HepG2 (cell line): ENCODE measurements around the gene RPL5. TPM values are rescaled to one million over a fixed set of nuclear protein-coding genes. Genes with fewer than 3 reads are reported as not detected.

Experiments used
- ATAC-seq: fragments of 200-7000 bp; cut with Tn5 transposase; 3 replicates; pipeline ENCODE4 v1.9.1; 2020; ENCODE audit warnings: mild to moderate bottlenecking, moderate library complexity
- BruUV-seq: library from RNA; stranded (reverse); fragments of 400-500 nt; replicated peaks from 2 replicates; lab custom pipeline; 2021; lab: Mats Ljungman, UMichigan
- CTCF ChIA-PET: fragments of 300-600 bp; formaldehyde crosslinking; extraction: SDS; loops from one replicate; lab custom pipeline; 2021; ENCODE audit warnings: low total read pairs, inconsistent platforms, low intra/inter-chr PET ratio; lab: Yijun Ruan, JAX
- POLR2A ChIA-PET: fragments of 350-600 bp; sonication (Branson Sonifier 250); formaldehyde crosslinking; loops from one replicate; lab custom pipeline; 2020; ENCODE audit warnings: antibody characterized with exemption, inconsistent platforms; lab: Yijun Ruan, JAX
- DNase-seq: peaks from one replicate; pipeline ENCODE4 v3.0.0-alpha.2; 2015; ENCODE audit warnings: low spot score
- FAIRE-seq: peaks from 3 replicates; lab custom pipeline; 2011; peaks lifted over from hg19 to GRCh38; lab: Jason Lieb, UNC
- H2AFZ ChIP-seq: one replicate; pipeline ENCODE4 v1.6.1; 2011; ENCODE audit warnings: low read length, inconsistent platforms
- H3K27ac ChIP-seq: fragments of 300-600 bp; 3 replicates; pipeline ENCODE4 v1.8.0; 2011; ENCODE audit warnings: mixed run types, mild to moderate bottlenecking, mixed read lengths, low read length, inconsistent platforms; ENCODE audit not compliant: insufficient read depth; ENCODE audit errors: extremely low read length
- H3K27me3 ChIP-seq, 2 experiments: fragments of 200-600 bp in 1 of 2; 2 replicates in 1 of 2; 3 replicates in 1 of 2; pipeline versions ENCODE4 v1.6.0 to v1.8.0; 2011; ENCODE audit warnings: low read length in 2 of 2, mild to moderate bottlenecking in 2 of 2, moderate library complexity in 2 of 2, inconsistent platforms in 1 of 2; ENCODE audit not compliant: insufficient read depth in 2 of 2, control insufficient read depth in 1 of 2
- H3K36me3 ChIP-seq, 2 experiments: fragments of 200-600 bp in 1 of 2; replicated peaks in 1 of 2; 2 replicates in 1 of 2; 3 replicates in 1 of 2; pipeline versions ENCODE4 v1.5.1 to v1.8.0; 2011; ENCODE audit warnings: low read length in 2 of 2, inconsistent platforms in 1 of 2; ENCODE audit not compliant: insufficient read depth in 2 of 2, control insufficient read depth in 1 of 2
- H3K4me1 ChIP-seq: 2 replicates; pipeline ENCODE4 v1.5.1; 2012; ENCODE audit warnings: low read length, inconsistent platforms; ENCODE audit not compliant: insufficient read depth
- H3K4me2 ChIP-seq: 2 replicates; pipeline ENCODE4 v1.6.0; 2011; ENCODE audit warnings: low read depth, low read length, inconsistent platforms
- H3K4me3 ChIP-seq, 3 experiments: fragments of 200-600 bp in 1 of 3; sonication (generic), shearing (Covaris generic) in 1 of 3; replicated peaks in 1 of 3; 2 replicates each; pipeline ENCODE4 v1.5.1; 2011 to 2016; ENCODE audit warnings: low read length in 3 of 3, inconsistent platforms in 2 of 3, low read depth in 2 of 3, mild to moderate bottlenecking in 2 of 3, control low read depth in 1 of 3, mixed read lengths in 1 of 3; ENCODE audit not compliant: insufficient read depth in 1 of 3
- H3K79me2 ChIP-seq: one replicate; pipeline ENCODE4 v1.6.1; 2011; ENCODE audit warnings: low read length, inconsistent platforms; ENCODE audit not compliant: insufficient read depth
- H3K9ac ChIP-seq: 2 replicates; pipeline ENCODE4 v1.6.0; 2011; ENCODE audit warnings: mild to moderate bottlenecking, low read depth, low read length, inconsistent platforms; ENCODE audit not compliant: insufficient read depth
- H3K9me3 ChIP-seq: 2 replicates; pipeline ENCODE4 v1.5.1; 2012; ENCODE audit warnings: mild to moderate bottlenecking, low read length
- H4K20me1 ChIP-seq: 2 replicates; pipeline ENCODE4 v1.6.0; 2011; ENCODE audit warnings: inconsistent platforms, mild to moderate bottlenecking, low read length, moderate library complexity; ENCODE audit not compliant: insufficient read depth
- ARNT2 ChIP-seq: sonication (generic); formaldehyde crosslinking; IDR thresholded peaks from 2 replicates; pipeline ENCODE4 v1.8.0; 2022; ENCODE audit warnings: mild to moderate bottlenecking, low read depth, missing genetic modification reagents, moderate library complexity
- FOSL2 ChIP-seq: sonication (generic); formaldehyde crosslinking; IDR thresholded peaks from 2 replicates; pipeline ENCODE4 v1.4.0; 2020; ENCODE audit warnings: missing genetic modification reagents
- KDM1A ChIP-seq: IDR thresholded peaks from 2 replicates; pipeline ENCODE4 v1.6.1; 2016; ENCODE audit warnings: missing compliant biosample characterization
- NFYC ChIP-seq: IDR thresholded peaks from 2 replicates; pipeline ENCODE4 v1.6.1; 2016; ENCODE audit warnings: missing genetic modification reagents, missing compliant biosample characterization
- SAP130 ChIP-seq: IDR thresholded peaks from 2 replicates; pipeline ENCODE4 v1.6.1; 2016; ENCODE audit warnings: low read depth
- STAG1 ChIP-seq: sonication (generic); formaldehyde crosslinking; IDR thresholded peaks from 2 replicates; pipeline ENCODE4 v1.4.0; 2020; ENCODE audit warnings: missing genetic modification reagents
- STAT5B ChIP-seq: sonication (generic); formaldehyde crosslinking; IDR thresholded peaks from 2 replicates; pipeline ENCODE4 v1.4.0; 2020; ENCODE audit warnings: missing genetic modification reagents
- ZFP82 ChIP-seq: sonication (generic); formaldehyde crosslinking; IDR thresholded peaks from 2 replicates; pipeline ENCODE4 v1.5.1; 2020; ENCODE audit warnings: mild to moderate bottlenecking, missing genetic modification reagents, borderline replicate concordance
- ZNF33B ChIP-seq: sonication (generic); formaldehyde crosslinking; IDR thresholded peaks from 2 replicates; pipeline ENCODE4 v1.5.1; 2020; ENCODE audit warnings: mild to moderate bottlenecking, missing genetic modification reagents
- ZNF44 ChIP-seq: sonication (generic); formaldehyde crosslinking; IDR thresholded peaks from 2 replicates; pipeline ENCODE4 v1.5.1; 2020; ENCODE audit warnings: mild to moderate bottlenecking, missing genetic modification reagents
- ZNF552 ChIP-seq: sonication (generic); formaldehyde crosslinking; IDR thresholded peaks from 2 replicates; pipeline ENCODE4 v1.9.0; 2022; ENCODE audit warnings: missing genetic modification reagents, mild to moderate bottlenecking, borderline replicate concordance
- ZNF564 ChIP-seq: sonication (generic); formaldehyde crosslinking; IDR thresholded peaks from 2 replicates; pipeline ENCODE4 v1.8.1; 2023; ENCODE audit warnings: mild to moderate bottlenecking, missing genetic modification reagents
- ZNF770 ChIP-seq: sonication (generic); formaldehyde crosslinking; IDR thresholded peaks from 2 replicates; pipeline ENCODE4 v1.5.0; 2020; ENCODE audit warnings: mild to moderate bottlenecking, missing genetic modification reagents
- ZNF879 ChIP-seq: sonication (generic); formaldehyde crosslinking; IDR thresholded peaks from 2 replicates; pipeline ENCODE4 v1.8.1; 2023; ENCODE audit warnings: missing genetic modification reagents
- WGBS: methylation state at CpG from one replicate; pipeline ENCODE4 v1.1.6; 2017; ENCODE audit warnings: low lambda C conversion rate; 5-methylcytosine and 5-hydroxymethylcytosine counted together
- in situ Hi-C: cut with HindIII; loops from 2 replicates; pipeline ENCODE4 v1.10.0; 2017; ENCODE audit warnings: low pct_unique_long_range_greater_than_20kb; ENCODE audit not compliant: extremely low pct_ligation_motif_present
- intact Hi-C: fragments of 100-400 bp; cut with micrococcal nuclease; formaldehyde crosslinking; loops from one replicate; pipeline ENCODE4 v1.10.0; 2022; ENCODE audit not compliant: unreplicated experiment
- polyA plus RNA-seq, 8 experiments: library from polyadenylated mRNA; depleted of rRNA in 3 of 8; stranded (reverse) in 7 of 8; unstranded in 1 of 8; fragments of >200 nt; fragmentation: Illumina TruSeq in 4 of 8; extraction: Trizol in 4 of 8; gene quantifications; 2 replicates each; pipeline versions ENCODE4 v1.2.1 to v1.2.3, GENCODE V29; 2011 to 2016; ENCODE audit warnings: low read depth in 4 of 8, missing spikeins in 1 of 8, mixed read lengths in 1 of 8; ENCODE audit not compliant: insufficient read depth in 1 of 8
- total RNA-seq, 5 experiments: library from RNA; depleted of rRNA; stranded (reverse); fragments of >200 nt; fragmentation: Illumina TruSeq; extraction: Trizol; gene quantifications; 2 replicates each; pipeline ENCODE4 v1.2.3, GENCODE V29; 2016; ENCODE audit warnings: low read depth in 1 of 5
- TF ChIP-seq, protein P1 (sequence below): sonication (generic); formaldehyde crosslinking; IDR thresholded peaks from 2 replicates; pipeline ENCODE4 v1.8.0; 2023; ENCODE audit warnings: mild to moderate bottlenecking, missing genetic modification reagents
- TF ChIP-seq, protein P2 (sequence below): sonication (generic); formaldehyde crosslinking; IDR thresholded peaks from 2 replicates; pipeline ENCODE4 v1.4.0; 2020; ENCODE audit warnings: missing genetic modification reagents; ENCODE audit errors: not compliant biosample characterization

RPL5 gene
- total and polyA plus RNA-seq, 2 of the 13 experiments (the other 11 are each of a cell fraction or from before 2014, with no cell fraction given): 2,304 to 2,520 TPM

GRCh38 chr1:92826792-92827191 is 5.0 kb upstream of the RPL5 start:
- 23% methylated on average over 5 of the region's 6 CpGs for WGBS
- Histone ChIP-seq H4K20me1 (no peaks in the 10 kb centered on the region), H3K4me1 (peaks cover 35% of the 10 kb centered on the region), H3K9ac (no peak overlapping the region), H3K36me3 (no peaks in the 10 kb centered on the region), H2AFZ (no peak overlapping the region), H3K9me3 (no peaks in the 10 kb centered on the region), H3K4me3 (no peak overlapping the region), H3K27me3 (no peaks in the 10 kb centered on the region), H3K79me2 (no peaks in the 10 kb centered on the region), H3K27ac (no peak overlapping the region), H3K4me2 (no peak overlapping the region)
- intact Hi-C loops: no loop called here
- in situ Hi-C loops: no loop called here
- no peak for FAIRE-seq
- DNase-seq: no peak
- TF ChIP-seq SAP130 (CRISPR knock-in tag) (peak; percentile 28; the same call in 1 of the 2 replicates), ZNF564 (CRISPR knock-in tag) (no peak), ZNF44 (no peak), KDM1A (CRISPR knock-in tag) (no peak), ZNF770 (CRISPR knock-in tag) (peak; percentile 86), FOSL2 (peak; percentile 86)
- BruUV-seq: no TSS peak
- ChIA-PET POLR2A (interaction anchor here (0.5 to 0.7 kb wide), 2 partner anchors 41 to 51 kb away, joined by 3 read pairs; no protein-coding TSS in a partner anchor), CTCF (no interaction called here)
- ATAC-seq: no peak

- H3K27ac ChIP-seq: no peak overlapping the region
- BruUV-seq: TSS peak; percentile 95
- H3K36me3 ChIP-seq: peaks cover 4 to 32% of the 10 kb centered on the region in 2 experiments
- 5% methylated on average over 4 of the region's 4 CpGs for WGBS
- no peaks in the 10 kb centered on the region for H3K9me3 ChIP-seq
- FAIRE-seq: no peak
- no peak for DNase-seq
- ChIA-PET POLR2A (interaction anchor here (0.6 to 2.5 kb wide), 20 partner anchors 9 to 999 kb away, joined by 3 to 23 read pairs (median 4); partner anchors contain the start of genes DIPK1A, EVI5 and MTF2), CTCF (no interaction called here)
- in situ Hi-C loops (no loop called here), intact Hi-C loops (loop anchor here (1.0 to 5.0 kb wide), 2 partner anchors 8 to 84 kb away; no protein-coding TSS in a partner anchor)
- H3K4me2 ChIP-seq: peak overlapping the region; percentile 88
- H3K9ac ChIP-seq: peak overlapping the region; percentile 99
- peak overlapping the region; percentile 51 for H2AFZ ChIP-seq
- peaks cover 45% of the 10 kb centered on the region for H3K79me2 ChIP-seq
- peak overlapping the region; percentile 62 to 96 (median 94) for H3K4me3 ChIP-seq
- ATAC-seq: peak; percentile 75
- peaks cover 40% of the 10 kb centered on the region for H3K4me1 ChIP-seq
- H4K20me1 ChIP-seq: peaks cover 43% of the 10 kb centered on the region
- no peaks in the 10 kb centered on the region; a peak in 1 of 5 replicates for H3K27me3 ChIP-seq
- no peak for TF ChIP-seq ZNF33B (CRISPR knock-in tag)
- no peak for TF ChIP-seq ZNF552 (CRISPR knock-in tag)
- no peak for TF ChIP-seq STAG1
- no peak for TF ChIP-seq ARNT2
- TF ChIP-seq ZNF879: no peak
- TF ChIP-seq, protein P1, sequence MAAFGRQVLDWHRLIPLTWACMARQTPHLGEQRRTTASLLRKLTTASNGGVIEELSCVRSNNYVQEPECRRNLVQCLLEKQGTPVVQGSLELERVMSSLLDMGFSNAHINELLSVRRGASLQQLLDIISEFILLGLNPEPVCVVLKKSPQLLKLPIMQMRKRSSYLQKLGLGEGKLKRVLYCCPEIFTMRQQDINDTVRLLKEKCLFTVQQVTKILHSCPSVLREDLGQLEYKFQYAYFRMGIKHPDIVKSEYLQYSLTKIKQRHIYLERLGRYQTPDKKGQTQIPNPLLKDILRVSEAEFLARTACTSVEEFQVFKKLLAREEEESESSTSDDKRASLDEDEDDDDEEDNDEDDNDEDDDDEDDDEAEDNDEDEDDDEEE (CRISPR knock-in tag): no peak
- no peak for TF ChIP-seq NFYC (CRISPR knock-in tag)
- TF ChIP-seq, protein P2, sequence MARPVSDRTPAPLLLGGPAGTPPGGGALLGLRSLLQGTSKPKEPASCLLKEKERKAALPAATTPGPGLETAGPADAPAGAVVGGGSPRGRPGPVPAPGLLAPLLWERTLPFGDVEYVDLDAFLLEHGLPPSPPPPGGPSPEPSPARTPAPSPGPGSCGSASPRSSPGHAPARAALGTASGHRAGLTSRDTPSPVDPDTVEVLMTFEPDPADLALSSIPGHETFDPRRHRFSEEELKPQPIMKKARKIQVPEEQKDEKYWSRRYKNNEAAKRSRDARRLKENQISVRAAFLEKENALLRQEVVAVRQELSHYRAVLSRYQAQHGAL: no peak
- TF ChIP-seq ZFP82 (CRISPR knock-in tag): no peak
- no peak for TF ChIP-seq STAT5B (CRISPR knock-in tag)
Observed at GRCh38 chr1:92831368-92831761, 475 bp upstream of the RPL5 start.
